Tongue (tissue), 2 donors: ENCODE results near the gene ARL4D. TPM values are rescaled to one million over a fixed set of nuclear protein-coding genes. Genes with fewer than 3 reads are reported as not detected.
"Not testable (repeated sequence)": the region's sequence is repeated elsewhere in the genome, so short reads cannot be mapped to it uniquely, and the experiment has no call there.

Source experiments
- DNase-seq: peaks from one replicate; pipeline ENCODE4 v3.0.0-alpha.2; 2015
- total RNA-seq: library from RNA; depleted of rRNA; stranded (reverse); fragments of >200 nt; gene quantifications from one replicate; pipeline ENCODE4 v1.2.3, GENCODE V29; 2014

The ARL4D gene
- total RNA-seq, 1 donor from 2014 or later = 13.8 TPM

DNA sequence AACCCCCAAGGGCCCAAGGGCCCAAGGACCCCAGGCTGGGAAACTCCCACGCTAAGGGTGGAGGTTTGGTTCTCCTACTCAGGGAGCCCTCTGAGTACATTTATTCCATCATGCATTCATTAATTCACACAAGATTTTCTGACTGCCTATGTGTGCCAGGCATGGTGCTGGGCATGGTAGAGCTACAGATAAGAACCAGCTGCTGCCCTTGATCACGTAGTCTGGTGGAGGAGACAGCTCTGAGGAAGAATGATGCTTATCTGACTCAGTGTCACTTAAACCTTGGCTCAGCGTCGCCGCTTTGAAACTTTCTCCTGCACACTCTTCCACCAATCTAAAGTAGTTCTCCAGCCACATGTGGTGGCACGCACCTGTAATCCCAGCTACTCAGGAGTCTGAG is 3.6 kb upstream of the ARL4D start:
- no peak for DNase-seq

DNA sequence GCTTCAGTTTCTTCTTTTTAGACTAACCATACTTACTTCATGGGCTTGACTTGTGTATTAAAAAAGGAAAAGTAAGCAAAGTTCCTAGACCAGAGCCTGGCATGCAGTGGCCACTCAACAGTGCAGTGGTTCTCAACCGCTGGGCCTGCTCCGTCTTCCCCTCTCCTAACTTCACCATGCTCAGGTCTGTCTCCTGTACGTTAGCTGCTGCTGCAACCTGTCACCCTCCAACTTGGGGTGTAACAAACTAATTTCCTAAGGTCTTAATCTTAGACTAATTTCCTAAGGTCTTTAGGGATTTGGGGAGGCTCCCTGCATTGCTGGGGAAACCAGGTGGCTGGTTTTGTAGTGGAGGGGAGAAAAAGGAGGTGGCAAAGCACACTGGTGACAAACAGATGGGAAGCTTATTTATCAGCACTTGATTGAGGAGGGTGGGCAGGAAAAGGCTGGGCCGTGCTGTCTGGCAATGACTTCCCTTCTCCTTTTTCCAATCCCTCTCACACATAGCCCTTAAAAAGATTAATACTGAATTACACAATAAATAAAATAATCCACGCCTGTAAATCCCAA is 2.2 kb upstream of the ARL4D start:
- no peak for DNase-seq

GRCh38 chr17:43399839-43400328 is 1.1 kb downstream of the ARL4D start:
- no peak for DNase-seq

DNA sequence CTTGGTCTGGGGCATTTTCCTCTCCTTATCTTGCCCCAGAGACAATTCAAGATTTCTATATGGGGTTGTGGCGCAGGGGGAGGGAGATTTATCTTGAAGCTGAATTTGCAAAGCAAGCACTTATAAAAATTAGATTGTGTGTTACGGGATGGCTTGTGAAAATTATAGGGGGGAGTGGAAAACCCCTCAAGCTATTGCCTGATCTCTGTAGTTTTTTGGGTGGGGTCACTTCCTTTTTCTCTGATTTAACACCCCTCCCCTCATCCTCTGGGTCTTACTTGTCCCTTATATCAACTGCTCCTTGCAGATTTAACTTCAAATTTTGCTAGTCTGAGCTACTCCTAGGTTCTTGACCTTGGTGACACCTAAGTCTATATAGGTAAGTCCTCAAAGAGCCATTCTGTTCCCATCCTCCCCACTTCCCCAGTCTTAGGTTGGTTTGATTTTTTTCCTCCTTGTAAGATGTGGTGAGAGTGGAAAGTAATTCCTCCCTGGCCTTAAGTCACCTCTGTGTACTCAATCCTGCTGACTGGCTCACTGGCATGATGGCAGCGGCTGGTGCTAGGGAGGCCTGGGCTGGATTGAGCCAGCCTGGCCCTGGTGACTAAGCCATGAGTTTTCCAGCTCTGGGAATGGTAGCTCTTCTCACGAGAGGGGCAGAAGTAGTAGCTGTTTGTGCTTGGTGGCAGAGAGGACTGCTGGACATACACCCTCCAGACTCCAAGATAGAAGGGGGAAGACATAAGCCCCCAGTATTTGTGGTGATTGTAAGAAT is 2.3 kb downstream of the ARL4D start:
- no peak for DNase-seq

DNA sequence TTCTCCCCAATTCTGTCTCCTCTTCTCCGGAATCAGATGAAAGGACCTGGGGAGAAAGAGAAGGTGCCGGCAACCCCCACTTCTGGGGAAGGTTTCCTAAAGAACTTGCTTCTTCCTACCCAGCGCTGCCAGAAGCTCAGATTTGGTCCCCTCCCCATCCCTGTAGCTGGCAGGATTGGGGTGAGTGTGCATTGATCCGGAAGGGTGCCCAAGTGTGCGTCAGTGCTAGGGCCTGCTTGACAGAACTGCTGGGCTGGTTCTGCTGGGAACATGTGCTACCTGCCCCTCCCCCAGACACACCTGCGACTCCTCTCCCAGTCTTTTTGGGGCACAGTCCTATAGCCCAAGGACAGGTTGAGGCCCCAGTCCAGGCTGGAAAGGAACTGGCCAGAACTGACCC is 3.3 kb downstream of the ARL4D start:
- no peak for DNase-seq

- no peak for DNase-seq
These were observed 3.8 kb downstream of the ARL4D start for GRCh38 chr17:43402567-43402966.

- DNase-seq = no peak
These were observed 5.1 kb downstream of the ARL4D start for GRCh38 chr17:43403846-43404245.

- no peak for DNase-seq
These were observed 7.1 kb downstream of the ARL4D start for GRCh38 chr17:43405861-43406260.

DNA sequence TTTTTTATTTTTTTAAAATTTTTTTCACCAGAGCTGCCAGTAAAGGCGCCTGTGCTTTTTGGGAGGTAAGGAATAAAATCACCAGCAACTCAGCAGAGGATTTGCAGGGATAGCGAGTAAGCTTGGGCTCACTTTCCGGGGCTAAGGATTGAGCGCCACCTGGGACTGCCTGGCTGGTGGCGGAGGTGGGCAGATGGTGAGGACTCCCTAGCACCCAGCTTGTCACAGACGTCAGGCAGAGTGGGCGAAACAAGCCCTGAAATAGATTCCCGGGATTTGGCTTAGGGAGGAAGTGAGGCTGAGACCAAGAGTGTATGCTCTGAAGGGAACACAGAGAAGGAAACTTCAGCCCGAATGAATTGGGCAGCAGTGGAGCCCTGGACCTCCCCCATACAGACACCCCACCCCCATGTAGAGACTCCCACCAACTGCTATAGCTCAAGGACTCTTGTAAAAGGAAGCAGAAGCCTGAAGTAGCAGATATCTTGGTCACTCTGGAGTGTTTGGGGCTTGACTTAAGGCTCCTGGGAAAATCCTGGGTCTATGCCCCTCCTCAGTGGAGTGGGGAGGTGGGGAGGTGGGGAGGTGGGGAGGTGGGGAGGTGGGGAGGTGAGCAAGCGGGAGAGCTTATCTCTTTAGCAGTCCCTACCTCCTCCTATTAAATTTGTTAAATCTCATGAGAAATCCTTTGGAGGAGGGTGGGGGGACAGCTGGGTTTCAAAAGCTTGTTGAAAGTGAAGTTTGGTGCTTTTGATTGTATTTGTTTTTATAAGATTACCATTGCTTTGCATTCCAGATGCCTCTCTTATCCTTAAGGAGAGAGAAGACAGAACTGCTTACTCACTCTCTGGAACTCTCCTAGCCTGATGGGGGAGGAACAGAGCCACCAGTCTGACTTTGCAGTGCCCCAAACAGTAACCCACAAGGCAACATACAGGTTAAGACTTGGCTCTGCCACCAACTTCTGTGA is 8.2 kb downstream of the ARL4D start:
- no peak for DNase-seq

DNA sequence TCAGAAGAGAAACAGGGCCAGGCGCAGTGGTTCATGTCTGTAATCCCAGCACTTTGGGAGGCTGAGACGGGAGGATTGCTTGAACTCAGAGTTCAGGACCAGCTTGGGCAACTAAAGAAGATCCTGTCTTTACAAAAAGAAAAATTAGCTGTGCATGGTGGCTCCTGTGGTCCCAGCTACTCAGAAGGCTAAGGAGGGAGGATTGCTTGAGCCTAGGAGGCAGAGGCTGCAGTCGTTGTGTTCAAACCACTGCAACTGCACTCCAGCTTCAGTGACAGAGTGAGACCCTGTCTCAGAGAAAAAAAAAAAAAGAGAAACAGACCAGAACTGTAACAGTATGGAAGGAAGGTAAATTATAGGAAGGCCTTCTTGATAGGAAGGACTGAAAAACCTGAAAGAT is 10.3 kb downstream of the ARL4D start:
- DNase-seq = no peak

- no peak for DNase-seq
These were observed 12.0 kb downstream of the ARL4D start for GRCh38 chr17:43410557-43411368.

DNA sequence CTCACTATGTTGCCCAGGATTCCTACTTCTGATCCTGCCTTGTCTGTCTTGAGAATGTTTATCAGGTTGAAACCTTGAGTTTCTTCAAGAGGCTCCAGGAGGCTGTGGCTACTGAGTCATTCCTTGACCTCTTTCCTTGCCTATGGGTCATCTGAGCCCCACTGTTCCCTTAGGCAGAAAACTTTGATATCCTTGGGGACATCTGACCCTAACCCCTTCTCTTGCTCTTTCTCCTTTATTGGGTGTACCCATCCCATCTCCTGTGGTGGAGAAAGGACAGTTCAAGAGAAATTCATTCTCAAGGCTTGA is 12.5 kb downstream of the ARL4D start:
- DNase-seq = no peak

DNA sequence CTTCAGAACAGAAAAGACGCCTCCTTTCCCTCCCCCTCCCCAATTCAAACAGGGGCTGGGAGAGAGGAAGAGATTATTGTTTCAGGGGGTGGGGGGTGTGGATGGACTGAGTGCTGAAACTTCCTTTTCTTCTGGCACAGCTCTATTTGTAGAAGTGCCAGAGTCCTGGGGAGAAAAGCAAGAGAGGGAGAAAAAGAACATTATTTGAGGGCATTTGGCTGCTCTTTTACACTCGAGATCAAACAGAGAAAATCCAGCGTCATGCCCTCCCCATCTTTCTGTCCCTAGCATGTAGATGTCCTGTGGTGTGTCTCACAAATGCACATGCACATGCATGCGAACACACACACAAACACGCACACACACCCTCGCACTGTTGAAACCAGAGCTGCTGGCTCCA is 13.0 kb downstream of the ARL4D start:
- DNase-seq = no peak

DNA sequence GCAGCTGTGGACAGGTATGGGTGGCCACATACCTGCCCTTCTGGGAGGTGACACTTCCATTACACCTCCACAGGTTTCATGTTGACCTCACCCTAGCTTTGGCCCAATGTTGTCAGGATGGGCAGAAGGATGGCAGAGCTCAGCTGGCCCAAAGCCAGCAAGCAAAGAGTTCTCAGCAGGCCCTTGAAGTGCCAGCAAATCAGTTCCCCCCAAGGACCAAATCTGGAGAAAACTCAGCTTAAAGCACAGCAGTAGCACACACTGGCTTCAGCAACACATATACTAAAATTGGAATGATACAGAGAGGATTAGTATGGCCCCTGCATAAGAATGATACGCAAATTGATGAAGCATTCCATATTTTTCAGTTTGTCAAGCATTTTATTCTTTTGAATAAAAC is 13.4 kb downstream of the ARL4D start:
- DNase-seq = no peak

GRCh38 chr17:43416998-43417890 is 18.5 kb downstream of the ARL4D start:
- DNase-seq = peak; percentile 92

- peak; percentile 71 for DNase-seq
These were observed 19.9 kb downstream of the ARL4D start for GRCh38 chr17:43418441-43419374.

DNA sequence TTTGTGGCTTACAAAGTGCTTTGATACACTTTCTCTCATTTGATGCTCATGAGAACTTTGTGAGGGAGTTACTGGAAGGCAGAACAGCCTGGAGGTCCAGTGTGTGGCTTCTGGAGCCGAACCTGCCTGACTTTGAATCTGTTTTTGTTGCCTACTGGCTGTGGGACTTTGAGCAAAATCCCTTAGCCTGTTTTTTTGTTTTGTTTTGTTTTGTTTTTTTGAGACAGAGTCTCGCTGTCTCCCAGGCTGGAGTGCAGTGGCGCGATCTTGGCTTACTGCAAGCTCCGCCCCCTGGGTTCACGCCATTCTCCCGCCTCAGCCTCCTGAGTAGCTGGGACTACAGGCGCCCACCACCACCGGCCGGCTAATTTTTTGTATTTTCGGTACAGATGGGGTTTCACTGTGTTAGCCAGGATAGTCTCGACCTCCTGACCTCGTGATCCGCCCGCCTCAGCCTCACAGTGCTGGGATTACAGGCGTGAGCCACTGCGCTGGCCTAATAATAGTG is 20.6 kb downstream of the ARL4D start:
- not testable (repeated sequence) for DNase-seq

DNA sequence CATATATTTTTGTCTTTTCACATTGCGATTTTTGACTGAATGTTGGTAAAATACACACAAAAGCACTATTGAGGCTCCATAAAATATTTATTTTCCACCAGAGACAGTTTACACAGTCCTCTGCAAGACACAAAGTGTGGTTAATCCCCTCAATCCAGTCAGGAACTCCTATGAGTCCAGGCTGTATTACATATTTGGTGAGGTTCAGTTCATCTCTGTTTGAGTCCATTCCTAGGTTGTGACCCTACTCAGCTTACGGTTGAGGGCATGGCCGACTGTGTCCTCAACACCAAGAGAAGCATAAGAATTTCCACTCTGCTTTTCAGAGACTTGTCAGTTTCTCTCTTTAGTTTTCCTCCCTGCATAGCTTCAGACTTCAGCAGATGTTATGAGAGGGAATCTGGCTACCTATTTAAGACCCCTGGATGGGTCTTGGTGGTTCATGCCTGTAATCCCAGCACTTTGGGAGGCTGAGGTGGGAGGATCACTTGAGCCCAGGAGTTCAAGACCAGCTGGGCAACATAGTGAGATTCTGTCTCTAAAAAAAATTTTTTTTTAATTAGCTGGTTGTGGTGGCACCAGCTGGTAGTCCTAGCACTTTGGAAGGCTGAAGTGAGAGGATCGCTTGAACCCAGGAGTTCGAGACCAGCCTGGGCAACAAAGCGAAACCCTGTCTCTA is 25.1 kb downstream of the ARL4D start:
- DNase-seq = no peak
